HG02885 (cell line): ENCODE data around the gene C20orf202.

Experiments
- ATAC-seq: cut with Tn5 transposase; IDR thresholded peaks from one replicate; pipeline ENCODE4 v1.9.1; 2021; ENCODE audit warnings: mild to moderate bottlenecking; ENCODE audit not compliant: unreplicated experiment, poor library complexity

Gene C20orf202

GRCh38 chr20:1183153-1183552 is 20.1 kb upstream of the C20orf202 start:
- no peak for ATAC-seq

GRCh38 chr20:1184260-1184637 is 19.0 kb upstream of the C20orf202 start:
- ATAC-seq: no peak

- no peak for ATAC-seq
Measured at GRCh38 chr20:1184638-1185315, 18.5 kb upstream of the C20orf202 start, which contains the start of gene TMEM74B. TMEM74B (minus strand) TSS chr20:1184981; CDS start chr20:1183801, 1,180 bp downstream.

GRCh38 chr20:1185316-1185741 is 17.9 kb upstream of the C20orf202 start:
- ATAC-seq: no peak

GRCh38 chr20:1185790-1186334 is 17.4 kb upstream of the C20orf202 start:
- no peak for ATAC-seq

- ATAC-seq: no peak
Measured at GRCh38 chr20:1186367-1186991, 16.8 kb upstream of the C20orf202 start.

- ATAC-seq: no peak
Measured at GRCh38 chr20:1187605-1188171, 15.6 kb upstream of the C20orf202 start.

- no peak for ATAC-seq
Measured at GRCh38 chr20:1188347-1188746, 14.9 kb upstream of the C20orf202 start.

- no peak for ATAC-seq
Measured at GRCh38 chr20:1189827-1190226, 13.4 kb upstream of the C20orf202 start.

- no peak for ATAC-seq
Measured at GRCh38 chr20:1190847-1191246, 12.4 kb upstream of the C20orf202 start.

- no peak for ATAC-seq
Measured at GRCh38 chr20:1191299-1191698, 12.0 kb upstream of the C20orf202 start.

- no peak for ATAC-seq
Measured at GRCh38 chr20:1195226-1195625, 8.0 kb upstream of the C20orf202 start.

- ATAC-seq: no peak
Measured at GRCh38 chr20:1196634-1197033, 6.6 kb upstream of the C20orf202 start.

GRCh38 chr20:1197801-1198200 is 5.5 kb upstream of the C20orf202 start:
- no peak for ATAC-seq

GRCh38 chr20:1198751-1199150 is 4.5 kb upstream of the C20orf202 start:
- no peak for ATAC-seq

GRCh38 chr20:1199212-1199873 is 3.9 kb upstream of the C20orf202 start:
- no peak for ATAC-seq

GRCh38 chr20:1199964-1200363 is 3.3 kb upstream of the C20orf202 start:
- ATAC-seq: no peak

- no peak for ATAC-seq
Measured at GRCh38 chr20:1203630-1204029, 376 bp downstream of the C20orf202 start.

GRCh38 chr20:1204113-1204512 is 859 bp downstream of the C20orf202 start:
- ATAC-seq: no peak

- ATAC-seq: no peak
Measured at GRCh38 chr20:1204576-1204975, 1.3 kb downstream of the C20orf202 start.

GRCh38 chr20:1205802-1206201 is 2.5 kb downstream of the C20orf202 start:
- ATAC-seq: no peak
